H9 (cell line): ENCODE results near the gene DCAF12. TPM values are rescaled to one million over a fixed set of nuclear protein-coding genes. Genes with fewer than 3 reads are reported as not detected.

Experiments
- DNase-seq: peaks from one replicate; pipeline ENCODE4 v3.0.0-alpha.2; 2017
- H2AFZ ChIP-seq: one replicate; pipeline ENCODE4 v1.6.1; 2013; ENCODE audit warnings: mild to moderate bottlenecking, low read length, control low read depth, moderate library complexity
- H2AK5ac ChIP-seq: 2 replicates; pipeline ENCODE4 v1.6.1; 2013; ENCODE audit warnings: low read length, control low read depth, mixed read lengths; ENCODE audit not compliant: insufficient read length
- H2BK120ac ChIP-seq: one replicate; pipeline ENCODE4 v1.6.1; 2013; ENCODE audit warnings: low read depth, mild to moderate bottlenecking, low read length, control low read depth, inconsistent platforms; ENCODE audit not compliant: poor library complexity, severe bottlenecking
- H2BK12ac ChIP-seq: 2 replicates; pipeline ENCODE4 v1.6.1; 2013; ENCODE audit warnings: low read length, control low read depth, mixed read lengths, low read depth; ENCODE audit not compliant: insufficient read length
- H2BK15ac ChIP-seq: 2 replicates; pipeline ENCODE4 v1.6.1; 2013; ENCODE audit warnings: low read depth, low read length, control low read depth
- H2BK20ac ChIP-seq: one replicate; pipeline ENCODE4 v1.6.1; 2013; ENCODE audit warnings: low read depth, mild to moderate bottlenecking, low read length, control low read depth, inconsistent platforms; ENCODE audit not compliant: poor library complexity, severe bottlenecking
- H2BK5ac ChIP-seq: 2 replicates; pipeline ENCODE4 v1.6.1; 2013; ENCODE audit warnings: low read length, control low read depth, mixed read lengths; ENCODE audit not compliant: insufficient read length
- H3K14ac ChIP-seq: 2 replicates; pipeline ENCODE4 v1.6.1; 2013; ENCODE audit warnings: low read length, control low read depth; ENCODE audit not compliant: insufficient read depth
- H3K18ac ChIP-seq: 2 replicates; pipeline ENCODE4 v1.6.1; 2013; ENCODE audit warnings: low read depth, mild to moderate bottlenecking, mixed read lengths, low read length, control low read depth; ENCODE audit not compliant: insufficient read length
- H3K23ac ChIP-seq: 2 replicates; pipeline ENCODE4 v1.6.1; 2013; ENCODE audit warnings: low read length, control low read depth, mixed read lengths, low read depth; ENCODE audit not compliant: insufficient read length
- H3K23me2 ChIP-seq: 2 replicates; pipeline ENCODE4 v1.6.1; 2013; ENCODE audit warnings: low read depth, mild to moderate bottlenecking, mixed read lengths, low read length, control low read depth; ENCODE audit not compliant: insufficient read length, poor library complexity, severe bottlenecking
- H3K27ac ChIP-seq: 2 replicates; pipeline ENCODE4 v1.5.1; 2013; ENCODE audit warnings: low read length, control low read depth, mixed read lengths, low read depth; ENCODE audit not compliant: insufficient read length
- H3K27me3 ChIP-seq: 2 replicates; pipeline ENCODE4 v1.6.1; 2013; ENCODE audit warnings: low read length, control low read depth, inconsistent platforms; ENCODE audit not compliant: insufficient read depth
- H3K4ac ChIP-seq: 2 replicates; pipeline ENCODE4 v1.6.1; 2013; ENCODE audit warnings: low read depth, mild to moderate bottlenecking, control low read depth, inconsistent platforms, low read length, moderate library complexity
- H3K4me1 ChIP-seq: 2 replicates; pipeline ENCODE4 v1.6.1; 2013; ENCODE audit warnings: low read length, control low read depth, inconsistent platforms; ENCODE audit not compliant: insufficient read depth
- H3K4me2 ChIP-seq: 2 replicates; pipeline ENCODE4 v1.6.1; 2013; ENCODE audit warnings: low read length, control low read depth, mixed read lengths; ENCODE audit not compliant: insufficient read length, insufficient read depth
- H3K56ac ChIP-seq: 2 replicates; pipeline ENCODE4 v1.6.1; 2013; ENCODE audit warnings: low read depth, mild to moderate bottlenecking, mixed read lengths, low read length, control low read depth; ENCODE audit not compliant: insufficient read length
- H3K79me1 ChIP-seq: 2 replicates; pipeline ENCODE4 v1.6.1; 2013; ENCODE audit warnings: low read depth, mild to moderate bottlenecking, moderate library complexity, low read length, control low read depth, inconsistent platforms; ENCODE audit not compliant: insufficient read depth, poor library complexity, severe bottlenecking
- H3K79me2 ChIP-seq: 2 replicates; pipeline ENCODE4 v1.6.1; 2013; ENCODE audit warnings: low read length, control low read depth, inconsistent platforms; ENCODE audit not compliant: insufficient read depth
- H3K9ac ChIP-seq: 2 replicates; pipeline ENCODE4 v1.6.1; 2013; ENCODE audit warnings: low read length, control low read depth, mixed read lengths; ENCODE audit not compliant: insufficient read length; ENCODE audit errors: extremely low read depth
- H3K9me3 ChIP-seq: one replicate; pipeline ENCODE4 v1.6.1; 2013; ENCODE audit warnings: low read depth, low read length, inconsistent platforms; ENCODE audit not compliant: control insufficient read depth
- H3T11ph ChIP-seq: one replicate; pipeline ENCODE4 v1.6.1; 2013; ENCODE audit warnings: mild to moderate bottlenecking, low read length, control low read depth, inconsistent platforms
- H4K20me1 ChIP-seq: one replicate; pipeline ENCODE4 v1.6.1; 2013; ENCODE audit not compliant: control insufficient read depth, insufficient read length, insufficient read depth
- H4K5ac ChIP-seq: 2 replicates; pipeline ENCODE4 v1.6.1; 2013; ENCODE audit warnings: low read depth, mild to moderate bottlenecking, mixed read lengths, low read length, control low read depth; ENCODE audit not compliant: insufficient read length
- H4K8ac ChIP-seq: replicated peaks from 2 replicates; pipeline ENCODE4 v1.6.1; 2013; ENCODE audit warnings: low read length, control low read depth, mixed read lengths, low read depth; ENCODE audit not compliant: insufficient read length
- H4K91ac ChIP-seq: 2 replicates; pipeline ENCODE4 v1.6.1; 2013; ENCODE audit warnings: low read depth, mild to moderate bottlenecking, moderate library complexity, mixed read lengths, low read length, control low read depth; ENCODE audit not compliant: insufficient read length
- H3K27ac Mint-ChIP-seq, 3 experiments: 2 replicates in 2 of 3; 3 replicates in 1 of 3; pipeline ENCODE4 v1.8.0; 2020 to 2021; ENCODE audit warnings: mixed read lengths in 3 of 3, mild to moderate bottlenecking in 1 of 3, moderate library complexity in 1 of 3
- H3K27me3 Mint-ChIP-seq: 2 replicates; pipeline ENCODE4 v1.8.0; 2021; ENCODE audit warnings: low read depth, mild to moderate bottlenecking, moderate library complexity, mixed read lengths
- H3K36me3 Mint-ChIP-seq, 3 experiments: 2 replicates in 2 of 3; 3 replicates in 1 of 3; pipeline ENCODE4 v1.8.0; 2020 to 2021; ENCODE audit warnings: low read depth in 3 of 3, mixed read lengths in 3 of 3; ENCODE audit not compliant: insufficient read depth in 1 of 3
- H3K4me1 Mint-ChIP-seq, 2 experiments: 2 replicates each; pipeline ENCODE4 v1.8.0; 2020; ENCODE audit warnings: mixed read lengths in 2 of 2
- H3K4me3 Mint-ChIP-seq, 2 experiments: 2 replicates in 1 of 2; 3 replicates in 1 of 2; pipeline ENCODE4 v1.8.0; 2020 to 2021; ENCODE audit warnings: mild to moderate bottlenecking in 2 of 2, mixed read lengths in 2 of 2, moderate library complexity in 1 of 2
- H3K9me3 Mint-ChIP-seq, 2 experiments: 2 replicates in 1 of 2; 3 replicates in 1 of 2; pipeline ENCODE4 v1.8.0; 2020; ENCODE audit warnings: mild to moderate bottlenecking in 2 of 2, mixed read lengths in 2 of 2, moderate library complexity in 1 of 2
- CTCF ChIP-seq: fragments of 200-600 bp; sonication (generic); conservative IDR thresholded peaks from 3 replicates; pipeline ENCODE4 v1.8.0; 2021; ENCODE audit warnings: antibody characterized with exemption, mild to moderate bottlenecking
- WGBS: extraction: QIAGEN DNeasy Blood & Tissue Kit; methylation state at CpG from one replicate; pipeline ENCODE4 v1.1.7; 2013; ENCODE audit warnings: missing lambda C conversion rate, low lambda C conversion rate, mixed read lengths; ENCODE audit not compliant: insufficient read length; ENCODE audit errors: extremely low coverage; 5-methylcytosine and 5-hydroxymethylcytosine counted together
- total RNA-seq: library from RNA; stranded (reverse); gene quantifications from 2 replicates; pipeline ENCODE4 v1.2.1, GENCODE V29; 2021

DCAF12 gene
- total RNA-seq, 1 experiment from 2014 or later = 33.6 TPM

DNA sequence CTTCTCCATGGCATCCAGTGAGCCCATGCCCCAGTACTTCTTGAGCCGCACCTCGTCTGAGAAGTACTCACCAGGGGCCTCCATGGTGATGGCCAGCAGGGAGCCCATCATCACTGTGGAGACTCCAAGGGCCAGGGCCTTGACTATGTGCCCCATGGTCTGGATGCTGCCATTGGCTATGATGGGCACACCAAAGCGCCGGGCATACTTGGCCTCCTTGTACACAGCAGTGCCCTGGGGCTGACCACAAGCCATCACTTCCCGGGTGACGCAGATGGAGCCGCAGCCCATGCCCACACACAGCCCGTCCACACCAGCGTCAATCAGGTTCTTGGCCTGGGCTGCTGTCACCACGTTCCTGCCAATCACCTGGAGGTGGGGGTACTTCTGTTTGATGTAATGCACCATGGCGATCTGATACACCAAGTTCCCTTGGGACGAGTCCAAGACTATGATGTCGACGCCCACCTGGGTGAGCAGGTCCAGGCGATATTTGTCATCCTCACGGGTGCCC is 7.0 kb upstream of the DCAF12 start:
- H2BK20ac ChIP-seq = no peak overlapping the region
- no peak overlapping the region for H4K91ac ChIP-seq
- H3K23ac ChIP-seq = no peak overlapping the region
- H3K79me2 ChIP-seq = no peaks in the 10 kb centered on the region
- no peak overlapping the region for H3K27ac ChIP-seq
- Mint-ChIP-seq H3K9me3 (peaks cover 4 to 6% of the 10 kb centered on the region in 2 experiments; a peak in 3 of 5 replicates), H3K4me3 (no peak overlapping the region), H3K27me3 (no peaks in the 10 kb centered on the region; the same call in 1 of the 2 replicates), H3K4me1 (no peaks in the 10 kb centered on the region), H3K36me3 (no peaks in the 10 kb centered on the region; a peak in 1 of 7 replicates), H3K27ac (no peak overlapping the region)
- H3K4me1 ChIP-seq = no peaks in the 10 kb centered on the region
- no peak overlapping the region for H3K18ac ChIP-seq
- no peak overlapping the region for H2AFZ ChIP-seq
- no peak overlapping the region for H4K8ac ChIP-seq
- H3K79me1 ChIP-seq = no peaks in the 10 kb centered on the region
- no peak overlapping the region for H3K14ac ChIP-seq
- no peak overlapping the region for H2BK5ac ChIP-seq
- no peak overlapping the region for H2BK120ac ChIP-seq
- no CpG with 5 or more reads among the region's 16 CpGs for WGBS
- no peak overlapping the region for H3K4ac ChIP-seq
- H3K27me3 ChIP-seq = no peaks in the 10 kb centered on the region
- no peak overlapping the region for H3K56ac ChIP-seq
- no peak for DNase-seq
- H4K20me1 ChIP-seq = no peaks in the 10 kb centered on the region
- H3K9me3 ChIP-seq = no peaks in the 10 kb centered on the region
- no peak overlapping the region for H4K5ac ChIP-seq
- TF ChIP-seq CTCF = no peak
- no peak overlapping the region for H3T11ph ChIP-seq
- no peak overlapping the region for H3K4me2 ChIP-seq
- no peak overlapping the region for H2BK12ac ChIP-seq
- no peaks in the 10 kb centered on the region for H3K23me2 ChIP-seq
- no peak overlapping the region for H2AK5ac ChIP-seq
- no peak overlapping the region for H2BK15ac ChIP-seq
- no peak overlapping the region for H3K9ac ChIP-seq
